Keratinocyte (primary cell): ENCODE data around the gene CEP170B. TPM values are rescaled to one million over a fixed set of nuclear protein-coding genes. Genes with fewer than 3 reads are reported as not detected.

Experiments
- DNase-seq: peaks from one replicate; pipeline ENCODE4 v3.0.0-alpha.2; 2011; ENCODE audit warnings: low read depth, missing footprints, low spot score
- FAIRE-seq: peaks from 2 replicates; lab custom pipeline; 2011; peaks lifted over from hg19 to GRCh38; lab: Jason Lieb, UNC
- H2AFZ ChIP-seq: 2 replicates; pipeline ENCODE4 v1.6.0; 2012; ENCODE audit warnings: low read length, control low read depth, inconsistent platforms; ENCODE audit not compliant: control insufficient read depth
- H3K27ac ChIP-seq: 2 replicates; pipeline ENCODE4 v1.5.1; 2011; ENCODE audit warnings: low read length; ENCODE audit not compliant: control insufficient read depth, insufficient read depth
- H3K27me3 ChIP-seq: 3 replicates; pipeline ENCODE4 v1.6.0; 2011; ENCODE audit warnings: low read length; ENCODE audit not compliant: control insufficient read depth, insufficient read depth; ENCODE audit errors: extremely low read depth
- H3K36me3 ChIP-seq, 2 experiments: 2 replicates in 1 of 2; 3 replicates in 1 of 2; pipeline ENCODE4 v1.5.1; 2011; ENCODE audit warnings: low read length in 2 of 2, mild to moderate bottlenecking in 1 of 2; ENCODE audit not compliant: control insufficient read depth in 2 of 2, insufficient read depth in 2 of 2; ENCODE audit errors: extremely low read depth in 1 of 2
- H3K4me1 ChIP-seq: 3 replicates; pipeline ENCODE4 v1.5.1; 2011; ENCODE audit warnings: low read length; ENCODE audit not compliant: control insufficient read depth, insufficient read depth; ENCODE audit errors: extremely low read depth
- H3K4me2 ChIP-seq: 3 replicates; pipeline ENCODE4 v1.6.0; 2011; ENCODE audit warnings: low read depth, low read length; ENCODE audit not compliant: control insufficient read depth, insufficient read depth; ENCODE audit errors: extremely low read depth
- H3K4me3 ChIP-seq, 3 experiments: fragments of 200-600 bp in 1 of 3; sonication (generic) in 1 of 3; 2 replicates in 2 of 3; 3 replicates in 1 of 3; pipeline ENCODE4 v1.5.1; 2011 to 2016; ENCODE audit warnings: low read length in 3 of 3, mild to moderate bottlenecking in 3 of 3, control low read depth in 2 of 3, inconsistent platforms in 1 of 3, low read depth in 1 of 3, mixed read lengths in 1 of 3, mixed run types in 1 of 3, moderate library complexity in 1 of 3; ENCODE audit not compliant: control insufficient read depth in 2 of 3, insufficient read depth in 2 of 3; ENCODE audit errors: extremely low read depth in 1 of 3
- H3K79me2 ChIP-seq: 2 replicates; pipeline ENCODE4 v1.6.0; 2012; ENCODE audit warnings: low read length; ENCODE audit not compliant: control insufficient read depth, insufficient read depth
- H3K9ac ChIP-seq: 3 replicates; pipeline ENCODE4 v1.6.0; 2011; ENCODE audit warnings: low read length; ENCODE audit not compliant: control insufficient read depth, insufficient read depth; ENCODE audit errors: extremely low read depth
- H3K9me1 ChIP-seq: 3 replicates; pipeline ENCODE4 v1.6.0; 2011; ENCODE audit warnings: low read length; ENCODE audit not compliant: control insufficient read depth, insufficient read depth; ENCODE audit errors: extremely low read depth
- H3K9me3 ChIP-seq: 2 replicates; pipeline ENCODE4 v1.5.1; 2012; ENCODE audit warnings: low read depth, low read length; ENCODE audit not compliant: control insufficient read depth
- H4K20me1 ChIP-seq: 3 replicates; pipeline ENCODE4 v1.6.0; 2011; ENCODE audit warnings: low read length; ENCODE audit not compliant: control insufficient read depth, insufficient read depth; ENCODE audit errors: extremely low read depth
- EZH2 ChIP-seq: IDR thresholded peaks from one replicate; pipeline ENCODE4 v1.6.1; 2012; ENCODE audit warnings: inconsistent platforms, mild to moderate bottlenecking, low read length, moderate library complexity
- dilution Hi-C: fragments of 300-500 bp; cut with MboI; formaldehyde crosslinking; loops from one replicate; pipeline ENCODE4 v1.7.0; 2020; ENCODE audit warnings: low sequenced_read_pairs; ENCODE audit not compliant: extremely low pct_ligation_motif_present
- polyA plus RNA-seq, 5 experiments: library from polyadenylated mRNA; depleted of rRNA in 3 of 5; stranded (reverse) in 3 of 5; stranded (forward) in 1 of 5; unstranded in 1 of 5; fragments of >200 nt; gene quantifications; 1 replicate in 1 of 5; 2 replicates in 3 of 5; 3 replicates in 1 of 5; pipeline versions ENCODE4 v1.2.1 to v1.2.3, GENCODE V29; 2011 to 2012; ENCODE audit warnings: missing spikeins in 2 of 5, low read depth in 1 of 5, low replicate concordance in 1 of 5
- TF ChIP-seq, protein P1 (sequence below), 3 experiments: IDR thresholded peaks in 1 of 3; conservative IDR thresholded peaks in 1 of 3; optimal IDR thresholded peaks in 1 of 3; 2 replicates in 2 of 3; 3 replicates in 1 of 3; pipeline versions ENCODE3 to v1.5.1; 2011; ENCODE audit warnings: low read length in 3 of 3, mild to moderate bottlenecking in 3 of 3, moderate library complexity in 2 of 3, control low read depth in 1 of 3, inconsistent platforms in 1 of 3; ENCODE audit not compliant: insufficient read depth in 2 of 3; ENCODE audit errors: extremely low read depth in 1 of 3

CEP170B gene
- polyA plus RNA-seq, 1 donor (not counting 4 experiments of a cell fraction or from before 2014, with no cell fraction given), result 8.7 TPM

DNA sequence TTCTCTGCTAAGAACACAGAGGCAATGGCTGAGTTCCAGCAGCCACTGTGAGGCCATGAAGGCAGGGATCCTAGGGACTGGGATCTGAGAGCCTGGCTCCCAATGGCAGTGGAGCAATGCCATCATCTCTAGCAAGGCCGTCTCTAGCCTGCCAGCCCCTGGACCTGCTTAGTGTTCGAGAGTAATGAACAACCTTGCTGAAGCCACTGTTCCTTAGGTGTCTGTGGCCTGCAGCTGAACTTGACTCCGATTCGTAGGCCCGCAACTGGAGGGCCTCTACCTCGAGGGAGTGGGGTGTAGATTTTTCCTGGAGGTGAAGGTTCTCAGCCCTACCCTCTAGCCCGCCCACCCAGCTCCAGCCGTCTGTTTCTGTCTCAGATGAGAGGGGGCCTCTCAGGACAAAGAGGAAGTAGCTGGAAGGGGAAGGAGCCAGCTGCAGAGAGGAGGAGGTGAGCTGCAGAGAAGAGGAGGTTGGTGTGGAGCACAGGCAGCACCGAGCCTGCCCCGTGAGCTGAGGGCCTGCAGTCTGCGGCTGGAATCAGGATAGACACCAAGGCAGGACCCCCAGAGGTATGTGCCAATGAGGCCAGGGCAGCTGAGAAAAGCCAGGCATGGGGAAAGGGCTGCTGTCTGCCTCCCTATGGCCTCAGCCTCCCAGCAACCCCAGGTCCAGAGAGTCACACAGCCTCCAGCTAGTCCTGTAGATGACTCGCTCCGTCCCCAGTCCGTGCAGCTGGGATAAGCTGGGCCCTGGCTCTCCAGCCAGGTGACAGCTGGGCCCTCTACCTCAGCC, 59.5 kb downstream of the CEP170B start, which contains the start of gene PLD4:
PLD4 (plus strand) TSS at position 459 of the 793 bp plus-strand sequence. CDS start 2,262 bp downstream, outside the sequence.
- DNase-seq, result no peak
- TF ChIP-seq, protein P1, sequence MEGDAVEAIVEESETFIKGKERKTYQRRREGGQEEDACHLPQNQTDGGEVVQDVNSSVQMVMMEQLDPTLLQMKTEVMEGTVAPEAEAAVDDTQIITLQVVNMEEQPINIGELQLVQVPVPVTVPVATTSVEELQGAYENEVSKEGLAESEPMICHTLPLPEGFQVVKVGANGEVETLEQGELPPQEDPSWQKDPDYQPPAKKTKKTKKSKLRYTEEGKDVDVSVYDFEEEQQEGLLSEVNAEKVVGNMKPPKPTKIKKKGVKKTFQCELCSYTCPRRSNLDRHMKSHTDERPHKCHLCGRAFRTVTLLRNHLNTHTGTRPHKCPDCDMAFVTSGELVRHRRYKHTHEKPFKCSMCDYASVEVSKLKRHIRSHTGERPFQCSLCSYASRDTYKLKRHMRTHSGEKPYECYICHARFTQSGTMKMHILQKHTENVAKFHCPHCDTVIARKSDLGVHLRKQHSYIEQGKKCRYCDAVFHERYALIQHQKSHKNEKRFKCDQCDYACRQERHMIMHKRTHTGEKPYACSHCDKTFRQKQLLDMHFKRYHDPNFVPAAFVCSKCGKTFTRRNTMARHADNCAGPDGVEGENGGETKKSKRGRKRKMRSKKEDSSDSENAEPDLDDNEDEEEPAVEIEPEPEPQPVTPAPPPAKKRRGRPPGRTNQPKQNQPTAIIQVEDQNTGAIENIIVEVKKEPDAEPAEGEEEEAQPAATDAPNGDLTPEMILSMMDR (optimal IDR thresholded peaks at IDR 0.05 in 1 of 3, IDR thresholded peaks at IDR 0.05 in 1 of 3, conservative IDR thresholded peaks at IDR 0.05 in 1 of 3; ENCODE audit: extremely low read depth in 1 of 3, insufficient read depth in 2 of 3, low read length in 3 of 3), result no peak
- TF ChIP-seq EZH2, result no peak
- Histone ChIP-seq H3K4me3 (no peak within 1 kb of the TSS), H3K27ac (no peak within 1 kb of the TSS), H3K9me1 (no peaks in the 10 kb centered on the region), H3K9me3 (no peaks in the 10 kb centered on the region), H2AFZ (no peak within 1 kb of the TSS), H3K9ac (no peak within 1 kb of the TSS), H3K4me2 (no peak within 1 kb of the TSS), H3K27me3 (no peaks in the 10 kb centered on the region), H3K4me1 (no peaks in the 10 kb centered on the region), H3K79me2 (no peaks in the 10 kb centered on the region), H3K36me3 (no peaks in the 10 kb centered on the region), H4K20me1 (no peaks in the 10 kb centered on the region)
- FAIRE-seq, result no peak
- dilution Hi-C loops, result no loop called here

DNA sequence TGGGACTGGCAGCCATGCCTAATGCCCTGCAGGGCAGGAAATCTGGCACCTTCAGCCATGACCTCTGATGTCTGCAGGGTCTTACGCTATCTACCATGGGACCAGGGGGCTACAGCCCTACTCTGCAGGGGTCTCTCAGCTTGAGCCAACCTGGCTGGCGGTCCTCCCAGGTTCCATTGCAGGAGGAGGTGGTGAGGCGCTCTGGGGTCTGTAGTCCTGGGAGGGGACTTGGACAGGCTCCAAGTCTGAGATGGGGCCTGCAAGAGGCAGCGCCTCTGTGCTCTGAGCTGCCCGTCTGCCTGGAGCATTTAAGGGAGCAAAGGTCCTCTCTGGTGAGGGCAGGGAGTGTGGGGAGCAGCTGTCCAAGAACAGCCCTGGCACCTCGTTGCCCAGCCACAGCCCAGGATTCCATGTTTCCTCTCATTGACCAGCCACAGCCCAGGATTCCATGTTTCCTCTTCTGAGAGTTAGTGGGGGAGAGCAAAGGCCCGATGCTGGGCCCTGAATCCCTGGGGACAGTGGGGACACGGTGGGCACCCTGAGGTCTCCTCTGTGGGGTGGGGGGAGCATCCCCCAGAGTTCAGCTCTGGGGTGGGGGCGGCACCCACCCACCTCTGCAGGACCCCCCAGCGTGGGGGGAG, 60.3 kb downstream of the CEP170B start:
- dilution Hi-C loops, result no loop called here

More for the DNA sequence above, 60.3 kb downstream of the CEP170B start:
- Histone ChIP-seq H3K4me3 (no peak overlapping the region), H3K27me3 (no peaks in the 10 kb centered on the region), H3K9me1 (no peaks in the 10 kb centered on the region), H3K9ac (no peak overlapping the region), H3K27ac (no peak overlapping the region), H3K4me2 (no peak overlapping the region), H3K36me3 (no peaks in the 10 kb centered on the region), H2AFZ (no peak overlapping the region), H3K9me3 (no peaks in the 10 kb centered on the region), H3K4me1 (no peaks in the 10 kb centered on the region), H4K20me1 (no peaks in the 10 kb centered on the region), H3K79me2 (no peaks in the 10 kb centered on the region)
- no peak for DNase-seq
- TF ChIP-seq, protein P1 (optimal IDR thresholded peaks at IDR 0.05 in 1 of 3, IDR thresholded peaks at IDR 0.05 in 1 of 3, conservative IDR thresholded peaks at IDR 0.05 in 1 of 3; ENCODE audit: extremely low read depth in 1 of 3, insufficient read depth in 2 of 3, low read length in 3 of 3), result no peak
- no peak for TF ChIP-seq EZH2
- FAIRE-seq, result no peak
